ENCODE data around the gene CMPK1. TPM values are rescaled to one million over a fixed set of nuclear protein-coding genes. Genes with fewer than 3 reads are reported as not detected.

Gene CMPK1
- total RNA-seq, 1 donor from 2014 or later = 48.5 TPM

DNA sequence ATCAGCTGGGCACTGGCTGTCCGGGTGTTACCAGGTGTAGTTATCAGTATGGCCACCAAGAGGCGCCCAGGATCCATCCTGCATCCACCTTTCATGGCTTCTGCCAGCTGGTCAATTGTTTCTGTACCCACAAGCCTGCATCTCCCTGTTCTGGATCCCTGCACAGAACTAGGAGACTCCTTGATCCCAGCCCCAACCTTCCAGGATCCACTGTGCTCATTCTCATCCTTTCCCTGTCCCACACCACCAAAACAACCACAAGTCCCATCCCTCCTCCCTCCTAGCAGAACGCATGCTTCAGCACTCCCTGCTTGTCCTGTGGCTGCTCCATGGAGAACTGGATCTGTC, 55.3 kb downstream of the CMPK1 start:
- H3K9me3 ChIP-seq (ENCODE audit: control insufficient read depth in 3 of 3, low read length in 3 of 3) = no peaks in the 10 kb centered on the region
- no peak overlapping the region for H3K4me3 ChIP-seq (ENCODE audit: low read length in 3 of 3)
- no peaks in the 10 kb centered on the region for H3K36me3 ChIP-seq (ENCODE audit: control insufficient read depth in 3 of 3, insufficient read depth in 3 of 3, low read length in 3 of 3)
- no peak overlapping the region for H3K27ac ChIP-seq (ENCODE audit: low read depth, low read length)
- H3K4me1 ChIP-seq (ENCODE audit: control insufficient read depth in 3 of 3, insufficient read depth in 3 of 3, low read length in 3 of 3) = peaks cover 0 to 4% (median 3%) of the 10 kb centered on the region in 3 donors
- no peak overlapping the region for H3K9ac ChIP-seq (ENCODE audit: low read depth in 1 of 3, low read length in 3 of 3)
- H3K27me3 ChIP-seq (ENCODE audit: control insufficient read depth in 3 of 3, insufficient read depth in 3 of 3, low read length in 3 of 3) = peaks cover 3 to 12% (median 7%) of the 10 kb centered on the region in 3 donors

DNA sequence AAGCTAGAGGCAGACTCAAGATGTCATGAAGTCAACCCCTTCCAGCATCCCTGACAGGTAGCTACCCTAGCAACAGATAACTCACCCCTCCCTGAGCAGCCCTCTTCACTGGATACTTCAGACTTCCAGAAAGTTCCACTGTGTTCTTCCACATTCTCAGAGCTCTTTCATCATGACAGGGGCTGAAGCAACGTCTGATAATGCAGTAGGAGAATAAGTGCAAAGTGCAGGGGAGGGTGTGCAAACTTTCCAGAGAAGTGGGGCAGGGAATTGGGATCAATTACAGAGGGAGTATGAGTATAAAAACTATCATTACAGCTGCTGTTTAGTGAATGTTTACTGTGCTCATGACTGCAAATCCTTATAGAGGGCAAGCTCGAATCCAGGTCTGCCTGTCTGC, 56.1 kb downstream of the CMPK1 start:
- Histone ChIP-seq H3K27me3 (ENCODE audit: control insufficient read depth in 3 of 3, insufficient read depth in 3 of 3, low read length in 3 of 3) (peaks cover 3 to 12% (median 7%) of the 10 kb centered on the region in 3 donors), H3K36me3 (ENCODE audit: control insufficient read depth in 3 of 3, insufficient read depth in 3 of 3, low read length in 3 of 3) (no peaks in the 10 kb centered on the region), H3K4me1 (ENCODE audit: control insufficient read depth in 3 of 3, insufficient read depth in 3 of 3, low read length in 3 of 3) (peaks cover 0 to 4% (median 3%) of the 10 kb centered on the region in 3 donors), H3K9me3 (ENCODE audit: control insufficient read depth in 3 of 3, low read length in 3 of 3) (no peaks in the 10 kb centered on the region), H3K27ac (ENCODE audit: low read depth, low read length) (no peak overlapping the region), H3K4me3 (ENCODE audit: low read length in 3 of 3) (no peak overlapping the region), H3K9ac (ENCODE audit: low read depth in 1 of 3, low read length in 3 of 3) (no peak overlapping the region)

DNA sequence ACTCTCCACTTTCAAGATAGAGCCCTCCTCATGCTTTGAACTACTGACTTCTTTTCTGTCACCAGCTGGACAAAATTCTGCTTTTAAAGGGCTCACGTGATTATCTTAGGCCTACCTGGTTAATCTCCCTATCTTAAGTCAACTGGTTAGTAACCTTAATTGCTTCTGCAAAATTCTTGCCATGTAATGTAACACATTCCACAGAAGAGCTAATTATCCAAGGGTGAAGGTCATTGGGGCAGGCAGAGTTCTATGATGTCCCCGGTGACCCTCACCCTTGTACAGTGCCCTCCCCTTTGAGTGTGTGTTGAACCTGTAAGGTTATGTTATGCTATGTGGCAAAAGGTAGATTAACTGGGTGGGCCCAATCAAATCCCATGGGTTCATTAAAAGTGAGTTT, 57.3 kb downstream of the CMPK1 start:
- Histone ChIP-seq H3K27ac (ENCODE audit: low read depth, low read length) (no peak overlapping the region), H3K4me1 (ENCODE audit: control insufficient read depth in 3 of 3, insufficient read depth in 3 of 3, low read length in 3 of 3) (peaks cover 0 to 4% (median 3%) of the 10 kb centered on the region in 3 donors), H3K4me3 (ENCODE audit: low read length in 3 of 3) (no peak overlapping the region), H3K36me3 (ENCODE audit: control insufficient read depth in 3 of 3, insufficient read depth in 3 of 3, low read length in 3 of 3) (no peaks in the 10 kb centered on the region), H3K9ac (ENCODE audit: low read depth in 1 of 3, low read length in 3 of 3) (no peak overlapping the region), H3K9me3 (ENCODE audit: control insufficient read depth in 3 of 3, low read length in 3 of 3) (no peaks in the 10 kb centered on the region), H3K27me3 (ENCODE audit: control insufficient read depth in 3 of 3, insufficient read depth in 3 of 3, low read length in 3 of 3) (peaks cover 3 to 15% (median 12%) of the 10 kb centered on the region in 3 donors)

DNA sequence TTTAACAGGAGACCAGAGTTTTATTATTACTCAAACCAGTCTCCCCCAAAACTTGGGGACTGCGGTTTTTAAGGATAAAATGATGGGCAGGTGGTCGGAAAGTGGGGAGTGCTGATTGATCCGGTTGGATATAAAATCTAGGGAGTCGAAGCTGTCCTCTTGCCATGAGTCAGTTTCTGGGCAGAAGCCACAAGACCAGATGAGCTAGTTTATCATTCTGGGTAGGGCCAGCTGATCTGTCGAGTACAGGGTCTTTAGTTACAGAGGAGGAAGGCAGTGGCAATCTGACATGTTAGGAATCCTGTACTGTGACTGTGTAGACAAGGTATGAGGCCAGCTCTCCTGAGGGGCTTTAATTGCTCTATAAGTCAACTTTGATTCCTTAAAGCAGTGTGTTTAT, 59.6 kb downstream of the CMPK1 start:
- H3K27ac ChIP-seq (ENCODE audit: low read depth, low read length) = no peak overlapping the region

DNA sequence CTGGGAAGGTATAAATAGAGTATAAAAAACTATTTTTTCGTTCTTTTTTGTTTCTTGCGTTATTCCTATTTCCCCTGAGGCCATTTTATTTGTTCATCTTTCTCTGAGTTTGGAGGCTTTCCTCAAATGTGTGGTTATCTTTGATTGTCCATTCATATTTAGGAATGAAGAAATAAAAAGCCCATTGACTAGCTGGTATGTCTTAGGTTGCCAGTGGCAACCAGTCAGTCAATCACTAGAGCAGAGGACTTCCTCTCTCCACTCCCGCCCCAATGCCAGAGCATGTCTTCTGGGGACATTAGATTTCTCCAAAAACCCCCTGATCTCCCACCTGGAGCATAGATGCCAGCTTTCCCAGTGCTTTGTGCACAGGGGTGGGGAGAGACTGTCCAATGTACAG, 61.8 kb downstream of the CMPK1 start:
- Histone ChIP-seq H3K9me3 (ENCODE audit: control insufficient read depth in 3 of 3, low read length in 3 of 3) (no peaks in the 10 kb centered on the region), H3K36me3 (ENCODE audit: control insufficient read depth in 3 of 3, insufficient read depth in 3 of 3, low read length in 3 of 3) (no peaks in the 10 kb centered on the region), H3K27ac (ENCODE audit: low read depth, low read length) (no peak overlapping the region), H3K4me3 (ENCODE audit: low read length in 3 of 3) (no peak overlapping the region), H3K27me3 (ENCODE audit: control insufficient read depth in 3 of 3, insufficient read depth in 3 of 3, low read length in 3 of 3) (peaks cover 18 to 32% (median 20%) of the 10 kb centered on the region in 3 donors), H3K9ac (ENCODE audit: low read depth in 1 of 3, low read length in 3 of 3) (no peak overlapping the region), H3K4me1 (ENCODE audit: control insufficient read depth in 3 of 3, insufficient read depth in 3 of 3, low read length in 3 of 3) (no peaks in the 10 kb centered on the region)

More for the DNA sequence above, 59.6 kb downstream of the CMPK1 start:
- Histone ChIP-seq H3K4me1 (ENCODE audit: control insufficient read depth in 3 of 3, insufficient read depth in 3 of 3, low read length in 3 of 3) (peaks cover 0 to 4% (median 3%) of the 10 kb centered on the region in 3 donors), H3K27me3 (ENCODE audit: control insufficient read depth in 3 of 3, insufficient read depth in 3 of 3, low read length in 3 of 3) (peaks cover 11 to 27% (median 14%) of the 10 kb centered on the region in 3 donors), H3K36me3 (ENCODE audit: control insufficient read depth in 3 of 3, insufficient read depth in 3 of 3, low read length in 3 of 3) (no peaks in the 10 kb centered on the region), H3K9ac (ENCODE audit: low read depth in 1 of 3, low read length in 3 of 3) (no peak overlapping the region), H3K4me3 (ENCODE audit: low read length in 3 of 3) (no peak overlapping the region), H3K9me3 (ENCODE audit: control insufficient read depth in 3 of 3, low read length in 3 of 3) (no peaks in the 10 kb centered on the region)

DNA sequence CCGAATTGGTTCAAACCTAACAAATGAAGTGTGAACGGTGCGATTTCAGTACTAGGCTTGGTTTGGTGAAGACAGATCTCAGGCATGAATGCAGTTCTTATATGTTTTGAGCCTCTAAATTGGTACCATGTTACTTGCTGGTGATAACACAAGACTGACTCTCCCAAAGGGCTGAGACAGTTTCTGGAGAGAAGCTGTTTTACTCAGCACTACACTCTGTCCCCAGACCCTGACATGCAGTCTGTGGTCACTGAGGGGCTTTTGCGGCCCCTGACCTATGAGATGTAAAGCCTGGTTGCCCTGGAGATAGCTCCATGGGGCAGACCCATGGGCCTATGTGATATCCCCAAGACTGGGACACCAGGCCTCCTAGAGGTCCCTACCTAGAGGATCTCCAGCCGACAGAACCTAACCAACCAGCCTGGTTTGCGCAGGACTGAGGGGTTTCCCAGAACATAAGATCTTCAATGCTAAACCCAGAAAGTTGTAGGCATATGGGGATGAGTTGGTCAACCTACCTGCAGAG, 63.1 kb downstream of the CMPK1 start:
- no peaks in the 10 kb centered on the region for H3K9me3 ChIP-seq (ENCODE audit: control insufficient read depth in 3 of 3, low read length in 3 of 3)
- H3K4me1 ChIP-seq (ENCODE audit: control insufficient read depth in 3 of 3, insufficient read depth in 3 of 3, low read length in 3 of 3) = no peaks in the 10 kb centered on the region
- H3K27ac ChIP-seq (ENCODE audit: low read depth, low read length) = no peak overlapping the region
- peaks cover 24 to 32% (median 26%) of the 10 kb centered on the region in 3 donors for H3K27me3 ChIP-seq (ENCODE audit: control insufficient read depth in 3 of 3, insufficient read depth in 3 of 3, low read length in 3 of 3)
- H3K36me3 ChIP-seq (ENCODE audit: control insufficient read depth in 3 of 3, insufficient read depth in 3 of 3, low read length in 3 of 3) = no peaks in the 10 kb centered on the region
- H3K9ac ChIP-seq (ENCODE audit: low read depth in 1 of 3, low read length in 3 of 3) = no peak overlapping the region
- no peak overlapping the region for H3K4me3 ChIP-seq (ENCODE audit: low read length in 3 of 3)

DNA sequence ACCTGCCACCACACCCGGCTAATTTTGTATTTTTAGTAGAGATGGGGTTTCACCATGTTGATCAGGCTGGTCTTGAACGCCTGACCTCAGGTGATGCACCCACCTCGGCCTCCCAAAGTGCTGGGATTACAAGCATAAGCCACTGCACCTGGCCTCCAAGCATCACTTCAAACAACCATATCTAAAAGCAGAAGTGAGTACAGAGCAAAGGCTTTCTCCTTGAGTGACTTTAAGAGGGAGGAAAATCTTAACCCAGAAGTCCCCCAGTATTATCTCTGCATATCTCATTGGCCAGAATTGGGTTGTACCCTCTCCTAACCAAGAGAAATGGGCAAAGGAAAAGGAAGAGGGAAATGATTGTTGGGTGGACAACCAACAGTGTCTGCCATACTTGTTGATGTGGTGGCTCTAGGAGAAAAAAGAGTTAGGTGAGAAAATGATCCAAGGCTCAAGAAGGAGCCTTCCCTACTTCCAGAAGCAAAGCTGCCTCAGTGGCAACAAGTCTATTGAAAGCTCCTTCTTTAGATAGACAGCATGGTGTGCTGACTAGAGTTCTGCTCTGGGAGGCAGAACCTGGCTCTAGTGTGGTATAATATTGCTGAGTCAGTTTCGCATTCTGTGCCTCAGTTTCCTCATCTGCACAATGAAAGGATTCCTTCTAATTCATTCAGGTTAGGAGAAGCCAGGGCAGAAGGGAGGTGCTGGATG, 65.7 kb downstream of the CMPK1 start:
- Histone ChIP-seq H3K9ac (ENCODE audit: low read depth in 1 of 3, low read length in 3 of 3) (no peak overlapping the region), H3K27me3 (ENCODE audit: control insufficient read depth in 3 of 3, insufficient read depth in 3 of 3, low read length in 3 of 3) (peaks cover 26 to 44% (median 34%) of the 10 kb centered on the region in 3 donors), H3K9me3 (ENCODE audit: control insufficient read depth in 3 of 3, low read length in 3 of 3) (no peaks in the 10 kb centered on the region), H3K4me1 (ENCODE audit: control insufficient read depth in 3 of 3, insufficient read depth in 3 of 3, low read length in 3 of 3) (no peaks in the 10 kb centered on the region), H3K4me3 (ENCODE audit: low read length in 3 of 3) (no peak overlapping the region), H3K27ac (ENCODE audit: low read depth, low read length) (no peak overlapping the region), H3K36me3 (ENCODE audit: control insufficient read depth in 3 of 3, insufficient read depth in 3 of 3, low read length in 3 of 3) (no peaks in the 10 kb centered on the region)

DNA sequence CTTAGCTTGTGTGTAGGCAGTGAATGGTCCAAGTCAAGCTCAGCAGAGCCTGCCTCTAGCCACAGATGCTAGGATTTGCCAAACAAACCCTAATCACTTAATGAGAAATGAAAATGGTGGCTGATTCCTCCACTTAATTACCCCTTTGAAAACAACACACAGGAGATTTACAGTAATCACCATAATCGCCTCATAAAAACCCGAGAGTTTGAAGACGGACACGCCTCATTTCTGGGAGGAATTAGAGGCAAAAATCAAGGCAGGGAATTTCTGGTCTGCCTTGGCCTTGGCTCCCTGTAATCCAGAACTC, 66.2 kb downstream of the CMPK1 start:
- no peak overlapping the region for H3K4me3 ChIP-seq (ENCODE audit: low read length in 3 of 3)
- H3K36me3 ChIP-seq (ENCODE audit: control insufficient read depth in 3 of 3, insufficient read depth in 3 of 3, low read length in 3 of 3) = no peaks in the 10 kb centered on the region
- no peak overlapping the region for H3K27ac ChIP-seq (ENCODE audit: low read depth, low read length)
- peaks cover 26 to 46% (median 34%) of the 10 kb centered on the region in 3 donors for H3K27me3 ChIP-seq (ENCODE audit: control insufficient read depth in 3 of 3, insufficient read depth in 3 of 3, low read length in 3 of 3)
- no peaks in the 10 kb centered on the region for H3K4me1 ChIP-seq (ENCODE audit: control insufficient read depth in 3 of 3, insufficient read depth in 3 of 3, low read length in 3 of 3)
- no peak overlapping the region for H3K9ac ChIP-seq (ENCODE audit: low read depth in 1 of 3, low read length in 3 of 3)
- H3K9me3 ChIP-seq (ENCODE audit: control insufficient read depth in 3 of 3, low read length in 3 of 3) = no peaks in the 10 kb centered on the region

DNA sequence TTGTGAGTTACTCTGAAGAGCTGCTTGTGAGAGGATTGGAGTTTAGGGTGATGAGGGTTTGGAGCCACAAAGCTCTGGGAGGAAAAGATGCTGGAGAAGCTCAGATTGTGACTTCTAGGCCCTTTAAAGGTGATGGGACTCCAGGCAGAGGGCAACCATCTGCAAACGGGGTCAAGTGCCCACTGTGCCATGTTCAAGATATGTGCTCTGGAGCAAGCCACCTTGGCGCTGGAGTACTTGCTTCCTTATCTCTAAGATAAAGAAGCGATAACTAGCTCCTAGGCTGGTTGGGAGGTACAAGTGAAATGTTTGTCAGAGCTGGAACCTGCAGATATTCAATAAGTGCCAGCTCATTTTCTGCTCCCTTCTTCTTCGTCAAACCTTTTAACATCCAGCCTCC, 68.2 kb downstream of the CMPK1 start:
- Histone ChIP-seq H3K9me3 (ENCODE audit: control insufficient read depth in 3 of 3, low read length in 3 of 3) (no peaks in the 10 kb centered on the region), H3K36me3 (ENCODE audit: control insufficient read depth in 3 of 3, insufficient read depth in 3 of 3, low read length in 3 of 3) (no peaks in the 10 kb centered on the region), H3K9ac (ENCODE audit: low read depth in 1 of 3, low read length in 3 of 3) (no peak overlapping the region), H3K27me3 (ENCODE audit: control insufficient read depth in 3 of 3, insufficient read depth in 3 of 3, low read length in 3 of 3) (peaks cover 24 to 46% (median 36%) of the 10 kb centered on the region in 3 donors), H3K4me3 (ENCODE audit: low read length in 3 of 3) (no peak overlapping the region), H3K4me1 (ENCODE audit: control insufficient read depth in 3 of 3, insufficient read depth in 3 of 3, low read length in 3 of 3) (no peaks in the 10 kb centered on the region), H3K27ac (ENCODE audit: low read depth, low read length) (no peak overlapping the region)

DNA sequence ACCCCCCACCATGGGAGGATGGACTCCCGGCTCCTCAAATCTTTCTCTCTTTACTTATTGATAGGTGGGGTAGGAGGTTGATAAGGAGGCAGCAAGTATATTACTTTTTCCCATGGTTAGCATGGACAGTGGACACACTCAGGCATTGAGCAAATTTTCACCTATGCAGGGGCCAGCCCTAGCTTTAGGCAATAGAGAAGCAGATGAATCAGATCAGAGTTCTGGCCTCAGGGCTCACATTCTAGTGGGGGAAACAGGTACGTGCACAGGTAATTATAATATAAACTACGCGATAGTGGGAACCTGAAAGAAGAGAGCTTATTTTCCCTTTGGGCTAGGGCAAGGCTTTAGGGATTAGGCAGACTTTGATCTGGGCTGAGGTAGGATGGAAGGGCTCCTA, 69.0 kb downstream of the CMPK1 start:
- Histone ChIP-seq H3K9me3 (ENCODE audit: control insufficient read depth in 3 of 3, low read length in 3 of 3) (no peaks in the 10 kb centered on the region), H3K27ac (ENCODE audit: low read depth, low read length) (no peak overlapping the region), H3K4me1 (ENCODE audit: control insufficient read depth in 3 of 3, insufficient read depth in 3 of 3, low read length in 3 of 3) (no peaks in the 10 kb centered on the region), H3K4me3 (ENCODE audit: low read length in 3 of 3) (no peak overlapping the region), H3K36me3 (ENCODE audit: control insufficient read depth in 3 of 3, insufficient read depth in 3 of 3, low read length in 3 of 3) (no peaks in the 10 kb centered on the region), H3K9ac (ENCODE audit: low read depth in 1 of 3, low read length in 3 of 3) (no peak overlapping the region), H3K27me3 (ENCODE audit: control insufficient read depth in 3 of 3, insufficient read depth in 3 of 3, low read length in 3 of 3) (peaks cover 20 to 40% (median 34%) of the 10 kb centered on the region in 3 donors)
